ENCODE results near the gene GBE1.

DNA sequence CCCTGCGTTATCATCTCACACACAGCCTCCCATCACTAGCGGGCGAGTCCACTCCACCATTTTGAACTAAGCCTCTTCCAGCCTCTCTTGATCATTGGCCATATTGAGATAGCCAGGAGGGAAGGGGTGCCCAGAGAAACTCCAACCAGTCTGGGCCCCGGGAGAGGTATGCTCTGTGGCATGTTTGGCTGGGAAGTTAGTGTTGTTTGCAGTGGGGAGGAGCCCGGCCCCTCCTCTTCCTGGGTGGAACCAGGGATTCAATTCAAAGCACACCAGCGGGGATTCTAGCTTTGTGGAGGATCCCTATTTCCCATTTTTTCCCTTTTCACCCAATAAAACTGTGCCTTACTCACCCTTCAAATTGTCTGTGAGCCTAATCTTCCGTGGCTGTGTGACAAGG lies 71.8 kb downstream of the GBE1 start:
- TF ChIP-seq POLR2AphosphoS5 (IDR thresholded peaks at IDR 0.05; ENCODE audit: low read depth, low read length) (no peak), POLR2A (IDR thresholded peaks at IDR 0.05; ENCODE audit: low read depth, low read length) (no peak), TAF1 (IDR thresholded peaks at IDR 0.05; ENCODE audit: low read depth, low read length) (no peak), PAX5 (IDR thresholded peaks at IDR 0.05; ENCODE audit: insufficient read depth, low read length, severe bottlenecking) (no peak), POU2F2 (IDR thresholded peaks at IDR 0.05; ENCODE audit: low read depth, low read length) (no peak), SPI1 (IDR thresholded peaks at IDR 0.05; ENCODE audit: low read depth, low read length) (no peak)

Data from GM12891 (cell line).